Panc1 (cell line): ENCODE data around the gene INAFM1. TPM values are rescaled to one million over a fixed set of nuclear protein-coding genes. Genes with fewer than 3 reads are reported as not detected.

Source experiments
- ATAC-seq: fragments of 200-7000 bp; cut with Tn5 transposase; 2 replicates; pipeline ENCODE4 v1.9.1; 2020; ENCODE audit warnings: mild to moderate bottlenecking, moderate library complexity
- BruUV-seq: library from RNA; stranded (reverse); fragments of 400-500 nt; replicated peaks from 2 replicates; lab custom pipeline; 2021; lab: Mats Ljungman, UMichigan
- CTCF ChIA-PET: fragments of 300-600 bp; sonication (Branson Sonifier 250); formaldehyde crosslinking; loops from one replicate; lab custom pipeline; 2022; ENCODE audit warnings: antibody characterized with exemption; lab: Charles Lee
- POLR2A ChIA-PET: fragments of 300-600 bp; sonication (Branson Sonifier 250); formaldehyde crosslinking; loops from one replicate; lab custom pipeline; 2022; ENCODE audit warnings: antibody characterized with exemption; lab: Charles Lee
- DNase-seq: peaks from one replicate; pipeline ENCODE4 v3.0.0-alpha.2; 2010; ENCODE audit warnings: low read depth, low spot score
- H3K27ac ChIP-seq: 2 replicates; pipeline ENCODE4 v1.5.1; 2011; ENCODE audit warnings: mild to moderate bottlenecking, low read length, inconsistent platforms
- H3K27me3 ChIP-seq: fragments of 200-500 bp; sonication (Bioruptor generic); 2 replicates; pipeline ENCODE4 v1.6.0; 2014; ENCODE audit warnings: low read length, inconsistent platforms; ENCODE audit not compliant: control insufficient read depth, insufficient read depth
- H3K36me3 ChIP-seq: fragments of 200-500 bp; sonication (Bioruptor generic); 2 replicates; pipeline ENCODE4 v1.5.1; 2014; ENCODE audit warnings: inconsistent platforms, mild to moderate bottlenecking, low read length, moderate library complexity; ENCODE audit not compliant: control insufficient read depth, insufficient read depth
- H3K4me1 ChIP-seq: 2 replicates; pipeline ENCODE4 v1.5.1; 2011; ENCODE audit warnings: inconsistent platforms, mild to moderate bottlenecking, low read length, moderate library complexity; ENCODE audit not compliant: control insufficient read depth, insufficient read depth
- H3K4me3 ChIP-seq, 2 experiments: 2 replicates each; pipeline ENCODE4 v1.5.1; 2011 to 2012; ENCODE audit warnings: low read depth in 2 of 2, low read length in 2 of 2, mild to moderate bottlenecking in 2 of 2, inconsistent platforms in 1 of 2, moderate library complexity in 1 of 2
- H3K9me3 ChIP-seq: fragments of 200-500 bp; sonication (Bioruptor generic); 2 replicates; pipeline ENCODE4 v1.5.1; 2014; ENCODE audit warnings: low read depth, mild to moderate bottlenecking, inconsistent platforms, low read length, moderate library complexity; ENCODE audit not compliant: control insufficient read depth, insufficient read depth
- CTCF ChIP-seq: fragments of 450-650 bp; IDR thresholded peaks from 2 replicates; pipeline ENCODE4 v1.5.1; 2017; ENCODE audit warnings: mild to moderate bottlenecking
- POLR2AphosphoS5 ChIP-seq: IDR thresholded peaks from 2 replicates; pipeline ENCODE4 v1.6.1; 2012; ENCODE audit warnings: mild to moderate bottlenecking, low read depth, low read length, moderate library complexity
- REST ChIP-seq, 2 experiments: IDR thresholded peaks; 2 replicates each; pipeline ENCODE4 v1.6.1; 2011 to 2012; ENCODE audit warnings: low read depth in 2 of 2, control low read depth in 1 of 2, low read length in 1 of 2, mild to moderate bottlenecking in 1 of 2, moderate library complexity in 1 of 2; ENCODE audit not compliant: insufficient read depth in 1 of 2
- SIN3A ChIP-seq: IDR thresholded peaks from 2 replicates; pipeline ENCODE4 v1.6.1; 2012; ENCODE audit warnings: low read depth, mild to moderate bottlenecking, low read length, moderate library complexity, borderline replicate concordance; ENCODE audit not compliant: insufficient read depth
- TCF7L2 ChIP-seq: IDR thresholded peaks from 2 replicates; pipeline ENCODE4 v1.6.1; 2011; ENCODE audit warnings: mild to moderate bottlenecking, low read depth, low read length, inconsistent platforms
- in situ Hi-C: cut with HindIII; loops from 2 replicates; pipeline ENCODE4 v1.10.0; 2016; ENCODE audit warnings: low sequenced_read_pairs, low pct_unique_long_range_greater_than_20kb
- intact Hi-C: fragments of 100-400 bp; cut with micrococcal nuclease; formaldehyde crosslinking; loops from one replicate; pipeline ENCODE4 v1.10.0; 2022; ENCODE audit not compliant: unreplicated experiment
- total RNA-seq: library from RNA; stranded (reverse); gene quantifications from one replicate; pipeline ENCODE4 v1.2.1, GENCODE V29; 2021; ENCODE audit not compliant: unreplicated experiment

Gene INAFM1
- total RNA-seq, 1 experiment from 2014 or later = 13.1 TPM

DNA sequence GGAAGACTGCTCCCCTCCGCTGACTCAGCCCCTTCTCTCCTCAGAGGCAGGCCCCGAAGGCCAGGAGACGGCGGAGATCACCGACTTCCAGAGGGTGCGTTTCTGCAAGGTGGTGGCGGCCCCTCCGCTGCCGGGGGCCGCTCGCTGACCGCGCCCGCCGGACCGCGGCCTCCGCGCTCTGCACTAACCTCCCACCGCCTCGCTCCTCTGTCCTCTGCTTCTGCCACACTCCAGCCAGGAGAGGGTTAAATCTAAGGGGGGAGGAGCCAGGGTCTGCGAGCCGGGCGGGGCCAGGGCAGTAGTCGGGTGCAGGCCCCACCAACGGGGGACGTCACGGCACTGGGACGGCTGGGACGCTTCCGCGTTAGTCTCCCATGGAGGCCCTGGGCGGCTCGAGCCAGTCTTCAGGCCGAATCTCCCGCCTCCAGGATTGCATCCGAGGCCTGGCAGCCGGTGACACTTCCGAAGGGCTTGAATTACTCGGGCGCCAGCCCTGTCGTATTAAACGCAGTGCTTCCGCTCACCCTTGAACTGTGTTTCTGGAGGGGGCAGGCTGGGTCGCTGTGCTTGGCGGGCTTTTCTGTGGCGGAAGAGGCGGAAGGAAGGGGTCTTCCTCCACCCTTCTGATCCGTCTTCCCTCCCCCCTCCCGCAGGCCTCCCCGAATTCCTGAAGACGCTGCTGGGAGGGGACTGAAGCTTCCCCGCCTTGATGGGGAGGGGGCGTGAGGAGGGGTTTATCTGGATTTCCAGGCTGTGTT lies 1.2 kb upstream of the INAFM1 start:
- POLR2A ChIA-PET = interaction anchor here (0.6 to 1.8 kb wide), 4 partner anchors 13 to 407 kb away, joined by 3 to 29 read pairs (median 9); partner anchors contain the start of gene CCDC9
- intact Hi-C loops (no loop called here), in situ Hi-C loops (no loop called here)
- TSS peak; percentile 79 for BruUV-seq
- ATAC-seq = peak; percentile 87
- peak; percentile 63 for TF ChIP-seq POLR2AphosphoS5
- no peak for TF ChIP-seq TCF7L2
- no peaks in the 10 kb centered on the region for H3K9me3 ChIP-seq
- H3K36me3 ChIP-seq = peaks cover 2% of the 10 kb centered on the region; the same call in 1 of the 2 replicates
- H3K4me3 ChIP-seq = peak overlapping the region; percentile 64 to 65
- CTCF ChIA-PET = interaction anchor here (0.6 kb wide), 1 partner anchor 26 kb away, joined by 3 read pairs; no protein-coding TSS in a partner anchor
- peak overlapping the region; percentile 91 for H3K27ac ChIP-seq
- H3K27me3 ChIP-seq = no peaks in the 10 kb centered on the region
- H3K4me1 ChIP-seq = peaks cover 9% of the 10 kb centered on the region
- no peak for DNase-seq

- DNase-seq (no peak), ATAC-seq (peak; percentile 4; the same call in 1 of the 2 replicates)
- ChIA-PET CTCF (no interaction called here), POLR2A (interaction anchor here (1.8 kb wide), 1 partner anchor 19 kb away, joined by 29 read pairs; the partner anchor contains the start of gene CCDC9)
- Histone ChIP-seq H3K36me3 (peaks cover 2% of the 10 kb centered on the region; the same call in 1 of the 2 replicates), H3K4me3 (peak overlapping the region; percentile 40 to 44), H3K4me1 (peaks cover 9% of the 10 kb centered on the region), H3K9me3 (no peaks in the 10 kb centered on the region), H3K27me3 (no peaks in the 10 kb centered on the region), H3K27ac (peak overlapping the region; percentile 3; the same call in 1 of the 2 replicates)
- intact Hi-C loops = no loop called here
- no TSS peak for BruUV-seq
- in situ Hi-C loops = no loop called here
- TF ChIP-seq REST (IDR thresholded peaks at IDR 0.05; ENCODE audit: insufficient read depth in 1 of 2, low read depth in 2 of 2, low read length in 1 of 2) (no peak), TCF7L2 (no peak), SIN3A (no peak), CTCF (no peak), POLR2AphosphoS5 (no peak)
Measured at GRCh38 chr19:47274891-47275761, 441 bp downstream of the INAFM1 start.
